ENCODE results near the gene CFAP99.
"Not testable (repeated sequence)": the region's sequence is repeated elsewhere in the genome, so short reads cannot be mapped to it uniquely, and the experiment has no call there.

The CFAP99 gene

DNA sequence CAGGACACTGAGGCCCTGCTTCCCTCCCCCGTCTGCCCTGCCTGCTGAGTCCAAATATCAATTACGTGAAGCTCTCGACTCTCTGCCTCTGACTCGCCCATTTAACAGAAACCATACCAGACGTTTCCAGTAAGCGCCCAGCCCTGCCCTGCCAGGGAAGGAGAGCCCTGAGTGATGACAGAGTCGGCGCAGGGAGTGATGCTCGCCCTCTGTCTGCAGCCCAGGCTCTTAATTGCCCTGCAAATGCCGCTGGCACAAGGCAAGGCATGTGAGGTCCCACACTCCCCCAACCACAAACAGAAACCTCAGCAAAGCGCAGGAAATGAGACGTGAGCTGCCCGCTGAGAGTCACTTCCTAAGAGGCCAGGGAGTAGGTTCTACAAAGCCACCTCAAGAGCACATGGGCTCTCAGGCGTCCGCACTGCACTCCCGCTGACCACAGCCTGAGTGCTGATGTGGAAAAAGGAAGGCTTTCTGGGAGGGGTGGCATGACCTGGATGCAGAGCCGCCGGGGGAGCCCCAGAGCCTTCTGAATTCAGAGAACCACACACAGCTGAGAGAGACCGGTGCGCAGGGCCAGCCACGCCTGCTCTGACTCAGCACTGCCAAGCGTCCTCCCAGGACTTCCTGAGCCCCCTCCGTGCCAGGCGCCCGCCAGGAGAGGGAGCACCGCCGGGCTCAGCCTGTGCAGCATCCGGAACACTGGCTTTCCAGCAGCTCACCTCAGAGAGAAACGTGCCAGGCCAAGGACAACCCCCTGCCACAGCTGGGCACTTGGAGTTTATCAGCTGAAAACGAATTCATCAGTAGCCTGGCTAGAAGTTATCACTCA lies 5.7 kb upstream of the CFAP99 start:
- DNase-seq: peak; percentile 96

DNA sequence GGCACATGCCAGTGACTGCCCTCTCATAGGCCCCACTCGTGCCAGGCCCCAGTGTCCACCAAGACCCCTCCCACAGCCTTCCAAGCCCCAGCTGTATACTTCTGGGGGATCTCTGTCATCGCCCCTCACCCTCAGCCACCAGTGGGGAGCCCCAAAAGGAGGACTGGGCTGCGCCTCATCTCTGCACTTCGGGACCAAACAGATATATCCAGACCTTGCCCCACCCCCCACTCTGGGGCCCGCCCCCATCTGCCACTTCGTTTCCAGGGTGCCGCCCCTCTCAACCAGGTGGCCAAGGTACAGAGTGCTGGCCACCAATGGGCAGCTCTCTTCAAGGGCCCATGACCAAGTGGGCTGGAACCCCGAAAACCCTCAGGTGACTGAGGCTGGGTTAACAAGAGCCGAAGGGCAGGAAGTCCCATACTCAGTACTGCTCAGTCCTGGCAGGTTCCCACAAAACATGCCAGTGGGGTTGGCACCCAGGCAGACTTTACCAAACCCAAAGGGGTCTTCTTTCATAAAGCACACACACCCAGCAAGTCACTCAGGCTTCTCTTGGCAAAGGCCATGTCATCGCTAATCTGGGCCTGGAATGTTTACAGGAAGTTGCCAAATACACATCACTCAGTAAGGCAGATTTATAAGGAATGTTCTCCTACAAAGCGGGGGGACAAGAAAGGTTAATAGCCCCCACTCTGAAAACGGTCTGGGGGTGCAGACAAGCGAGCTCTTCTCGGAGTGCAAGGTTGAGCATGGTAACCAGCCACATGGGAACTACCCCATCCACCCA lies 4.7 kb upstream of the CFAP99 start:
- DNase-seq: no peak

DNA sequence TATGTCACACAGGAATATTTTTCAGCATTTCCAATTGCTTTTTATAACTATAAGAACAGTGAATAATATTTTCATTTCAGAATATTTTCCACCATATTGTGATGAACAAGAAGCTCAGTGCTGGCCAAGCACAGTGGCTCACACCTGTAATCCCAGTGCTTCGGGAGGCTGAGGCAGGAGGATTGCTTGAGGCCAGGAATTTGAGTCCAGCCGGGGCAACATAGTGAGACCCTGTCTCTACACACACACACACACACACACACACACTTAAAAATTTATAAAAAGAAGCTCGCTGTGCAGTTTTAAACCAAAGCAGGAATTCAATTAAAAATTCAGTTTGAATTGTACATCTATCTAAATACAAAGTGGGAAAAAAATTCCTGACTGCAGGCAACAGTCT lies 3.5 kb upstream of the CFAP99 start:
- DNase-seq: no peak

DNA sequence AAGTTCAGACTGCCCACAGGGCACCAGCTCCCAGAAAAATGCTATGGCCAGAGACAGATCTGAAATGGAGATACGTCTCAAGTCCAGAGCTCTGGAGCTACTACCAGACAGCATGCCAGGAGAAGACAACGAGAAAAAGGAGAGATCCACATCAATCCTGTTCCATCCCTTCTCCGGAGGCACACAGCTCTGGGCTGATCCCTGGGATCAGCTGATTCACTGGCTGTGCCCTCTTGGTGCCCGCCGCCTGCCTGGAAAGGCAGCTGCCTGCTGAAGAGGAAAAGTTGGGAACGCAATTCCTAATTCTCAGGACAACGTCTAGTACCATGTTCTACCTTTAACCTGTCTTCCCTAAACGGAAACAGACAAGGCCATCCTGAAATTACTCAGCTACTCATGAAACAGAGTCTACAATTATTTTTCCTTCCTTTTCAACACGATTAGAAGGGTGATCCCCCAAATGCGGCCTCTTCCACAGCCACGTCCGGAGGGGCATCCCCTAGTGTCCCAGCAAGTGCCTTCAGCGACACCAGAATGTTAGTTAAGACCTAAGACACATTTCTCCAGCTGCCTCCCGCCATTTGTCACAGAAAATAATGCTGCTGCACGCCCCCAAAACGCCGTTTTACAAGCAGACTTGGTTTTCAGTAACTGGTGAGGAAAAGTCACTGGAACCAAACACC lies 2.7 kb upstream of the CFAP99 start:
- no peak for DNase-seq

DNA sequence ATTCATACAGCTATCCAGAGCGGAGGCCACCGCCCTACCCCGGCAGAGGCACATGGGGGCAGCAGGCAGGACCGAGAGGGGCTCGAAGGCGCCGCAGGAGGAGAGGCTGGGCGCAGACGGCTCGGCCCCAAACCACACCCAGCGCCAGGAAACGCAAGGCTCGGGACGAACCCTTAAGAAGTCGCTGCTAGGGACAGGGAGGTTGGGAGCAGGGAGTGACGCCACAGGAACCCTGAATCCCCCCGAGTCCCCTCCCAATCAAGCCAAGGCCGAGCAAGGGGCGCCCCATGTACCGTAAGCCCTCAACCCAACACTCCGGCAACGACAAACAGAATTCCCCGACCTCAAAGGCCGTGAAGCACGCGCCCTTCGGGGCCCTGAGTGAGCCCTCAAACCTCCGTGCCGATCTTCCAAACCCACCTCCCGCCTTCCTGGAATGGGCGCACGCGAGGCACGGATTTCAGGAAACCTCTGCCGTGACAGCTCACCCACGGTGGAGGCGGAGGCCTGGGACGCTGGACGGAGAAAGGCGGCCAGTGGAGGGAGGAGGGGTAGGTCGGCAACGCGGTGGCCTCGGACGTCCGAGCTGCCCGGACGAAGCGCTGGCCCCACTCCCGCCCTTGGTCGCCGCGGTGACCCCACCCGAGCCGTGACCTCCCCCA lies 2.1 kb upstream of the CFAP99 start:
- peak; percentile 62 for DNase-seq

DNA sequence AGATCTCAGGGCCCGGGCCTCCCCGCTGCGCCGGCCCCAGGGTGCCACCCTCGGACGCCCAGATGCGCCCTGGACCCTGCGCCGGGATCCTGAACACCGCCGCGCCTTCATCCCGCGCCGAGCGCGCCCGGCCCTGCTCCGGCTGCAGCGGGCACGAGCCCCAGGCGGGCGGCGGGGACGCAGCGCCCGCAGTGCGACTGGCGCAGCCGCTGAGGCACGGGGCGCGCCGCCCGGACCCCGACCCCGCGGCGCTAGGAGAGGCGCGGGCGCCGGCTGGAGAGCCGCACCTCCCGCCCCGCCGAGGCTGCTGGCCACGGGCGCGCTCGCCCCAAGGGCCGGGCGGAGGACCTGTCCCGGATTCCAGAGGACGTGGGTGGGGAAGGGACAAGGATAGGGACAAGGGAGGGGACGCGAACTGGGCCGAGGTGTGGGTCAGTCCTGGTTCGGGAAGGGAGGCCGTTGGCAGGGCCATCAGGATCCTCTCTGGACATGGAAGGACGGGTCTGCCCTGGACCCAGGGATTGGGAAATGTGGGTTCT lies 1.5 kb upstream of the CFAP99 start:
- no peak for DNase-seq

DNA sequence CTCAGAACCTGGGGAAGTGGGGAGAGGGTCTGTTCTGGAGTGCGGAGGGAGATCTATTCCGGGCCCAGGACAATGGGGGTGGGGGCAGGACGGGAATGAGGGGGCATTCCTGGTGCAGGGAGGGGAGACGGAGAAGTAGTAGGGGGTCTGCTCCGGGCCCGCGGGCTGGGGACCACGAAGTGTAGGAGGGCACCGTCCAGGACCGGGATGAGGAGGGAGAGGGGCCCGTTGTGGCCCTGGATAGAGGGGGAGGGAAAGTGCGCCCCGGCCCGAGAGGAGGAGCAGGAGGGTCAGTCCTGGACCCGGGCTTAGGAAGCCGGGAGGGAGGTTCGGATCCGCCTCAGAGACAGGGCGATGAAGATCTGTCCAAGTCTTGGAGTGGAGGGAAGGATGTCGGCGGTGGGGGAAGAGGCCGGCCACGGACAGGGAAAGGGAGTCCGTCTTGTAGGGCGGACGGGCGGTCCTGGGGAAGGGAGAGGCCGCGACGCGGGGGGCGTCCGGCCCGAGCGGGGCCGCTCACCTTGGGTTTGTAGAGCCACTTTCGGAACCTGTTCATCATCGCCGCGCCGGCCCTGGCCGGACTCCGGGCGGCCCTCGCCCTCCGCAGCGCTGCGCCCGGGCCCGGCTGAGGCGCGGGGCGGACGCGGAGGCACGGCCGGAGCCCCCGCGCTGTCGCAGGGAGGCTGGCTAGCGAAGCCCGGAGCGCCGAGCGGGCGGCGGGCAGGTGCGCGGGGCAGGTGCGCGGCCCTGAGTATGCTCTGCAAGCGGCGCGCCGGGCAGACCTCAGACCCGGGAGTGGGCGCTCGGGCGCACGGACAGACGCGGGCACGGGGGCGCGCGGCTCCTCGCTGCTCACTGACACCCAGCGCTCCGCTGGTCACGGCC lies 748 bp upstream of the CFAP99 start, which contains the start of gene ZFYVE28:
TSS of gene ZFYVE28 (minus strand) at position 881 of the 885 bp plus-strand sequence. CDS start at position 559, 322 bp downstream.
- no peak for DNase-seq

DNA sequence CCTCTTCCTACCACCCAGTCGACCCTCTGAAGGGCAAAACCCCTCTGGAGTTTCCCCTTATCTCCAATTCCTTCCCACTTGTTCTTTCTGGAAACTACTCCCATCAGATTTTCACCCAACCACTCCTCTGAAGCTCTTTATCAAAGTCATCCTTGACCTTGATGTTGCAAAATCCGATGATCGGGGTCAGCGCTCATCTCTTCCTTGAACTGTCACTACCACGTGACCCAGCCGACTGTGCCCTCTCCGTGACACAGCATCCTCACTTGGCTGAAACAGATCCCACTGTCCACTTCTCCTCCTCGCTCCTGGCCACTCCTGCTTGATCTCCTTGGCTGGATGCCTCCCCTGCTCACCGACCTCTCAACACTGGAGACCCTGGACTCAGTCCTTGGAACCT lies 1.1 kb downstream of the CFAP99 start:
- DNase-seq: no peak

DNA sequence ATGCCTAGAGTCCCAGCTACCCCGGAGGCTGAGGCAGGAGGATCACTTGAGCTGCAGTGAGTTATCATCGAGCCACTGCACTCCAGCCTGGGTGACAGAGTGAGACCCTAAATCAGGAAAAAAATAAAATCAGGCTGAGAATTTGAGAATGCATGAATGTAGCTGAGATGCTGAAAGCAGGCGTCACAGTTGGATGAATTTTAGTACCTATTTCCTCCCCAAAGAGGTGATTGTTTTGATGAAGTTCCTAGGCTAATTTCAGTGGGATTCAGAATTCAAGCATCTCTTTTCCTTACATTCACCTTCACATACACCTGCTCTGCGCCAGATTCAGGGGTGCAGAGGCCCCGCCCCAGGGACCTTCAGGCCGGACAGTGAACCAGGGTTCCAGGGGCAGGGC lies 3.2 kb downstream of the CFAP99 start:
- DNase-seq: no peak

DNA sequence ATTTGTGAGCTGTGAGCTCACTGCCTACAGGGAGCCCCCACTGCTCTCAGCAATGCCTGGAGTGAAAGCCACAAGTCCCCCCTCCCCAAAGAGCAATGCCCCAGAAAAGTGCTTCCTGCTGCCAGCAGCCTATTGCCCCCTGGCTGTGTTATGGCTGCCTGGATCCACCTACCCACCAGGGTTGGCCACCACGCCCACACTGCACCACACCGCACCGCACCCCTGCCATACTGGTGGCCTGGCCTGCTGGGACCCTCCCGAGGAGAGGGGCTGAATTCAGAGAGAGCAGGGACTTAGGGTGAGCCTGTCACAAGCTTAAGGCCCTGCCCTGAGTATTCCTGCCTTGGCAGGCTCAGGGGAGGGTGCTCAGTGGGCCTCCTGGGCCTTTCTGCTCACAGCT lies 4.3 kb downstream of the CFAP99 start:
- DNase-seq: no peak

DNA sequence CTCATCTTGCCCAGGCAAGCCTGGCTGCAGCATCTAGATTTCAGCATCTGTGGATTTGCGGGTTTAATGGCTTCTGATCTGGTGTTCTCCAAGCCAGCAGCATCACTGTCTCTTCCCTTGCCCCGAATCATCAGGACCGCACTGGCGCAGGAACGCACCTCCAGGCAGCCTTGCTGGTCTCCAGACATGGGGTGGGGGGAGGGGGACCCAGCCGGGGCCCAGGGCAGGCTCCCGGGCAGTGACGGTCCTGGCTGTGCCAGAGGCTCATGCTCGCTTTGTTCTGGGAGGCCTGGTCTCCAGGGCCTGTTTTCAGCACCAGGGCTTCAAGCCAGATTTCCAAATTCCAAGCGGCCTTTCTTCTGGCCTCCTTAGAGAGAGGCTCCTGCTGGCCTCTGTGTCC lies 4.9 kb downstream of the CFAP99 start:
- no peak for DNase-seq

DNA sequence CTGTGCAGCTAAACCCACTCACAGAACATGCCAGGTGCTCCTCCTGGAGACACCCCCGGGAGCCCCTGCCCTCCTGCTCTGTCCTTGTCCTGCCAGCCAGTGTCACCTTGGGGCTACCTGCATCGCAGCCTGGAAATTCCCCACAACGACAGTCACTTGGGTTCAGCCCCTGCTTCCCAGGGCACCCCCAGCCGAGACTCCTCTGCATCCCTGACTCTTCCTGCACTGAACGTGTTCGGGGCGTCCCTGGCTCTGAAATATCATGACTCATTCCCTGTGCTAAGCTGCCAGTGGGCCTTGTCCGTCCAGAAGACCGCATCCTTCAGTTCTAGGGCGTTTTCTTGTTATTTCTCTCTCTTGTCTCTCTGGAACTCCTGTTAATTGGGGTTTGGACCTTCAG lies 5.8 kb downstream of the CFAP99 start:
- no peak for DNase-seq

DNA sequence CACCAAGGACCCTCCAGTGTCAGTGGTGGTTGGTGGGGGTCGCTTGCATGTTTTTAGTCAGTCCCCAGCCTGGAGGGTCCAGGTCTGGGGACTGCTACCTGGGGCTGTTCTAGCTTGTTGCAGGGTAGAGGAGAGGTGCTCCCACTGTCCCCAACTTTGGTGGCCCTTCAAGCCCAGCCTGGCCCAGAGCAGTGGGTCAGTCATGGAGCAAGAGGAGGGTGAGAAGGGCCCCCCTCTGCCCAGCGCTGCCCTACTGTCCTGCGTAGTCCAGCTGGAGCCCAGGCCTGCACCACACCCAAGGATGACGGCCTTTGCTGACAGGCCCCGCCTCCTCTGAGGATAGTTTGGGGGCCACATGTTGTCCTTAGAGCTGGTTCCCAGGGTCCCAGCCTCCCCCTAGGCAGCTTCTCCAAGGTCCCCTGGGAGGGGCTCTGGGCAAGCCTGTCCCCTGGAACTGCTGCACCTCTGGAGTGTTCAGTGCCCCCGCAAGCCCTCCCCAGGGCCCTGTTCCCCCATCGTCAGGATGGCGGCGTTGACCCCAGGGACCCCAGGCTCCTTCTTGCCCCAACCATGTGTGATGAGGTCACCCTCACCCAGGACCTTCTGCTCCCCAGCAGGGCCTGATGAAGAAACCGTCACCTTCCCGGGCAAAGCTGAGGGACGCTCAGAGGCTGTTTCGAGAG lies 6.8 kb downstream of the CFAP99 start:
- no peak for DNase-seq

DNA sequence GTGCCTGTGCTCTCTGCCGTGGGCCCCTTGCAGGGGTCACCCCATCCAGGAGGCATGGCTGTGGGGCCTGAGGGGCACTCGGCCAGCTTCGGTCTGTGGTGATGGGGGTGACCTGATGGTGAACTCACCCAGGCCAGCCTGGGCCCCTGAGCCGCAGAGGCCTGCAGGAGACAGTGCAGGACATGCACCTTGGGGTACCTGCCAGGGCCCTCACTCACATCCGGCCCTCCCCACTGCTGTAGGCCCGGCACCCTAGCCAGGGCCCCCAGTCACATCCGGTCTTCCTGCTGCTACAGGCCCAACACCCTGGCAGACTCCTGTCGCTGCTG lies 7.3 kb downstream of the CFAP99 start:
- DNase-seq: no peak

DNA sequence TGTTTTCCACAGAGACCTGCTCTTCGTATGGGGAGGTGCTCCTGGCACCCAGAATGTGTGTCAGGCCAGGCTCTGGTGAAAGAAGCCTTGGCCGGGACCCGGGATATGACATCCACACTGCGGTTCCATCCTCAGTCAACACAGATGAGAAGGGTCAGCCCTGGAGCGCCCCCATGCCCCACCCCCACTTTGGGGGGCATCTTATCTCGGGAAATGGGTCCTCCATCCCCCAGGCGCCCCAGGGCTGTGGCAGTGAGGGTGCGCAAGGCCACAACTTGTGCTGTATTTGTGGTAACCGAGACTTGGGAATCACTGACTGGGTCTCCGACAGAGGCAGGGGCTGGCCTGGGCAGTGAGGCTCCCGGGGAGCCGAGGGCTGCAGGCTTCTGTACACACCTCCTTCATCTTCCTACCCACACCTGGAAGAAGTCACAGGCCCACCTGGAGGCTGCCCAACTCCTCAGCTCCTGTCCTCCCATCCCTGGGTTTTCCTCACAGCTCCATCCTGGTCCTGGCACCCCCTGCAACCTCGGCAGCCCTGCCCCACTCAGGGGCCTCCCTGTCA lies 8.0 kb downstream of the CFAP99 start:
- no peak for DNase-seq

DNA sequence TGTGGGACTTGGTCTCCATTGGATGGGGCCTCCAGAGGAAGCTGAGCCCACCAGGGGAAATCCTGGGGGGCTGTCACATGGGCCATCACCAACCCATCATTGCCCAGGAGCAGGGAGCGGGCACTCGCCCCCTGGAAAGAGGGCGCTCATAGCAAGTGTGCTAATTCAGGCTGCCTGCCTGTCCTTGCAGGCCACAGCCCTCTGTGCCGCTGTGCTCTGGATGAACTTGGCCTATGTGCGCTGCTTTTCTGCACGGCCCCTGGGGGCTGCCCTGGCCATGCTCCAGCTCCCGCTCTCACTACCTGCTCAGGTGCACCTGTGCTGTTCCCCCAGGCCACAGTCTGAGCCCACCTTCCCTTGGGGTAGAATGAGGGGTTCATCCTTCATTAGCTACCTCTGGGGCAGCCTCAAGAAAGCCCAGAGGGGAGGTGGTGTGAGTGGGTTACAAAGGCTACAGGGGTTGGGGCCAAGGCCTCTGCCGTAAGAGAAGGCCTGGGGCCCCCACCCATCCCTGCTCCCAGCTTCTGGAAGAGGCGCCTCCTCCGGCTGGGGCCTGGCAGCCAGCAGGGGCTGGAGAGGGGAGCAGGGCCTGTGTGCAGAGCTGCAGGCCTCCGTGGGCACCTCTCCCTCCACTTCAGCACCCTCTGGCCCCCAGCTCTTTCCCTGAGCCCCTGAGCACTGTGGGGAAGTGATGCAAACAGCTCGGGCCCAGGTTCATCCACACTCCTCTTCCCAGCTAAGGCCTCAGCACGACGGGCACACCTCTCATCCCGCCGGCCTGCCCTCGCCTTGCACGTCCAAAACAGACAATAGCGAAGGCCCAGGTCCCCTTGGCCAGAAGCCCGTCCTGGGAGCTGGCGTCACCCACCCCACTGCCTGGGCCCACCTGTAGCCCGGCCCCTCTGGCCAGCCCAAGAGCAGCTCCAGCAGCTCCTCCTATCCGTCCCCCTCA lies 8.9 kb downstream of the CFAP99 start:
- no peak for DNase-seq

DNA sequence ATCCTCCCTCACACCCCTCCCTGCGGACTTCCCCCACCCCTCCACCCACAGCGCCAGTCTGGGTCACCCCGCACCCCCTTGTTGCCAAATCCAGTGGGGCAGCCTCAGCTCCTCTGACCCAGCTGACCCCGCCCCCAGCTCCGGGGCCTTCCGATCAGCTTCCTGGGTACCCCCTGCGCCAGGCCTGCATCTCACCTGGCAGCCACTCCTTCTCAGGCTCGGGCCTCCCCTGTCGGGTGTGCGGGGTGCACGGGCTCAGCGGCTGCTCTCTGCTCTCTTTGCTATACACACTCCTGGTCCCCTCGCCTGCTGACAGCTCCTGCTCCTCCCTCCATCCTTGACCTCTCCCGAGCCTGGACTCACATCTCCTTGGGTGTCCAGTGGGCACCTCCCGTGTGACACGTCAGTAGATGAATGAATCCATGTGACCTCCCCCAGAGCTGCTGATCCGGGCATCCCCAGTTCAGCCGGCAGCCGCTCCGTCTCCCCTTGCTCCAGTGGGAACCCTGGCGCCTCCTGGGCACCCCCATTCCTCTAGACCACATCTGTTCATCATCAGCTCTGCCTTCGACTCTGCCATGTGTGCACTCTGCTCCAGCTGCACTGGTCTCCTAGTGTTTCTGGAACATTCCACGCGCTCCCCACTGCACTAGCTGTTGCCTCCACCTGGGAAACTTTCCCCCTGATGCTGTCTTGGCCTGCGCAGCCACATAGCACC lies 9.9 kb downstream of the CFAP99 start:
- peak; percentile 43 for DNase-seq

DNA sequence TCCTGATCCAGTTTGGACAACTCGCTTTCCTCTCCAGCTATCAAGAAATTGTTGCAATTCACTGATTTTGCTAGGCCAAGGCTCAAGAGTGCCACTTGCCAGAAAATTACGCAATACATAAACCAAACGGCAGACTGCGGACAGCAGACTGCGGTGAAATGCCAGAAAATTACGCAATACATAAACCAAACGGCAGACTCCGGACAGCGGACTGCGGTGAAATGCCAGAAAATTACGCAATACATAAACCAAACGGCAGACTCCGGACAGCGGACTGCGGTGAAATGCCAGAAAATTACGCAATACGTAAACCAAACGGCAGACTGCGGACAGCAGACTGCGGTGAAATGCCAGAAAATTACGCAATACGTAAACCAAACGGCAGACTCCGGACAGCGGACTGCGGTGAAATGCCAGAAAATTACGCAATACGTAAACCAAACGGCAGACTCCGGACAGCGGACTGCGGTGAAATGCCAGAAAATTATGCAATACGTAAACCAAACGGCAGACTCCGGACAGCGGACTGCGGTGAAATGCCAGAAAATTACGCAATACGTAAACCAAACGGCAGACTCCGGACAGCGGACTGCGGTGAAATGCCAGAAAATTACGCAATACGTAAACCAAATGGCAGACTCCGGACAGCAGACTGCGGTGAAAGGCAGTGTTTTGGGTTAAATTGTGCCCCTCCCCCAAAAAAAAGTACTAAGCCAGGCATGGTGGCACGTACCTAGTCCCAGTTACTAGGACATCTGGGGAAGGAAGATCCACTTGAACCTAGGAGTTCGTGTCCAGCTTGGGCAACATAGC lies 11.4 kb downstream of the CFAP99 start:
- not testable (repeated sequence) for DNase-seq
